Subcutaneous adipose tissue (tissue), 4 donors: ENCODE results near the gene EPN1. TPM values are rescaled to one million over a fixed set of nuclear protein-coding genes. Genes with fewer than 3 reads are reported as not detected.

Experiments used
- total RNA-seq, 4 donors: library from RNA; depleted of rRNA; stranded (reverse); fragments of >200 nt; gene quantifications; one replicate each; pipeline ENCODE4 v1.1.0, GENCODE V29; 2016
- TF ChIP-seq, protein P1 (sequence below): fragments of 450-650 bp; IDR thresholded peaks from one replicate; pipeline ENCODE4 v1.5.1; 2016; ENCODE audit warnings: low read depth, mild to moderate bottlenecking, control low read depth, antibody characterized with exemption, moderate library complexity

EPN1 gene
- total RNA-seq, 4 donors from 2014 or later = 27.6 to 118 (median 59.7) TPM

DNA sequence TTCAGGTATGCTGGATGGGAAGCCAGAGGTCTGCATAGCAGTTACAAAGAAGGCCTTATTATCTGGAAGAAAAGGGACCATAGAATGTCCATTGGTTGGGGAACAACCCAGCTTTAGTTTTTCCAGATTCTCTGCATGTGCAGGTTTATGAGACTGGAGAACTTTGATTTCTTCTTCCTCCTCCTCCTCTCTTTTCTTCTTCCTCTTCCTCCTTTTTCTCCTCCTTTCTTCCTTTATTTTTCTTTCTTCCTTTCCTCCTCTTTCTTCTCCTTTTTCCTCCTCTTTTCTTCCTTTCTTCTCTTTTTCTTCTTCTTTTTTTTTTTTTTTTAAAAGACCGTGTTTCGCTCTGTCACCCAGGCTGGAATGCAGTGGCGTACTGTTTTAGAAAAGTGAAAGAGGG lies 30.9 kb downstream of the EPN1 start:
- TF ChIP-seq, protein P1, sequence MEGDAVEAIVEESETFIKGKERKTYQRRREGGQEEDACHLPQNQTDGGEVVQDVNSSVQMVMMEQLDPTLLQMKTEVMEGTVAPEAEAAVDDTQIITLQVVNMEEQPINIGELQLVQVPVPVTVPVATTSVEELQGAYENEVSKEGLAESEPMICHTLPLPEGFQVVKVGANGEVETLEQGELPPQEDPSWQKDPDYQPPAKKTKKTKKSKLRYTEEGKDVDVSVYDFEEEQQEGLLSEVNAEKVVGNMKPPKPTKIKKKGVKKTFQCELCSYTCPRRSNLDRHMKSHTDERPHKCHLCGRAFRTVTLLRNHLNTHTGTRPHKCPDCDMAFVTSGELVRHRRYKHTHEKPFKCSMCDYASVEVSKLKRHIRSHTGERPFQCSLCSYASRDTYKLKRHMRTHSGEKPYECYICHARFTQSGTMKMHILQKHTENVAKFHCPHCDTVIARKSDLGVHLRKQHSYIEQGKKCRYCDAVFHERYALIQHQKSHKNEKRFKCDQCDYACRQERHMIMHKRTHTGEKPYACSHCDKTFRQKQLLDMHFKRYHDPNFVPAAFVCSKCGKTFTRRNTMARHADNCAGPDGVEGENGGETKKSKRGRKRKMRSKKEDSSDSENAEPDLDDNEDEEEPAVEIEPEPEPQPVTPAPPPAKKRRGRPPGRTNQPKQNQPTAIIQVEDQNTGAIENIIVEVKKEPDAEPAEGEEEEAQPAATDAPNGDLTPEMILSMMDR = no peak

GRCh38 chr19:55711719-55712118 lies 36.7 kb downstream of the EPN1 start:
- TF ChIP-seq, protein P1 = no peak

DNA sequence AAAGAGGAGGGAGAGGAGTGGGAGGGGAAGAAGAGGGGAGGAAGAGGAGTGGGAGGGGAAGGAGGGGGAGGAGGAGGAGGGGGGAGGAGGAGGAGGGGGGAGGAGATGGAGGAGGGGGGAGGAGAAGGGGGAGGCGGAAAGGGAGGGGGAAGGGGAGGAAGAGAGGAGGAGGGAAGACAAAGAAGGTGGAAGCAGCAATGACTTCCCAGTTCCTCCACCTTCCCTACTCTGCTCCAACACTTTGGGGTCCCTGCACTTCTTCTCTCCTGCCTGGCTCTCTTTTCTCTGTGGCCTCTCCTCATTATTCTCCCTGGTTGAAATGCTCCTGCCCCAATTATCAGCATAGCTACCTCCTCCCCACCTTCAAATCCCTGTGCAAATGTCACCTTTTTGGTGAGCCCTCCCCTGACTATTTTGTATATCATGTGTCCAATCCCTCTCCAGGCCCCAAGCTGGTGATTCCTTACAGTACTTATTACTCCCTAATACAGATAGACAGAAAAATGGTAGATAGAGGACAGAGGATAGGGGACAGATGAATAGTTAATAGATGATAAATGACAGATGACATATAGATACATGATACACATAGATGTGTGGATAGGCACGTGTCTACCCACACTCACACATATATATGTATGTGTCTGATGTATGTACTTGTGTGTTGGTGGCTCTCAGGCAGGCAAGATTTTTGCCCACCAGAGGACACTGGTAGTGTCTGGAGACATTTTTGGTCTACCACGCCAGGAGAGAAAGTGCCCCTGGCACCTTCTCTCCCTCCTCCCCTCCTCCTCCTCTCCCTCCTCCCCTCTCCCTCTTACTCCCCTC lies 38.0 kb downstream of the EPN1 start:
- TF ChIP-seq, protein P1 = no peak

- TF ChIP-seq, protein P1 = no peak
These were observed 41.5 kb downstream of the EPN1 start for GRCh38 chr19:55716531-55716930.

DNA sequence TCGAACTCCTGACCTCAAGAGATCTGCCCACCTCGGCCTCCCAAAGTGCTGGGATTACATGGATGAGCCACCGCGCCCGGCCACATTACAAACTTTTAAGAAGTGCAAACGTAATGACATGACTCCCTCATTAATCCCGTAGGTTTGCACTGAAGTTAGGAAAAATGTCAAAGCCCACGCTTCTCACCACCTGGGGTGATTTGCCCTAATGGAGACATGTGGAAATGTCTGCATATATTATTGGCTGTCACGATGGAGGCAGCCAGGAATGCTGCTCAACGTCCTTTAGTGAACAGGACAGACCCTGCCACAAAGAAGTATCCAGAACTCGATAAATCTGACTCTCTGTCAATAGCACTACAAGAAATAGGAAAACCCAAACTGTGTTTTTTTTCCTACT lies 42.2 kb downstream of the EPN1 start:
- TF ChIP-seq, protein P1 = no peak

DNA sequence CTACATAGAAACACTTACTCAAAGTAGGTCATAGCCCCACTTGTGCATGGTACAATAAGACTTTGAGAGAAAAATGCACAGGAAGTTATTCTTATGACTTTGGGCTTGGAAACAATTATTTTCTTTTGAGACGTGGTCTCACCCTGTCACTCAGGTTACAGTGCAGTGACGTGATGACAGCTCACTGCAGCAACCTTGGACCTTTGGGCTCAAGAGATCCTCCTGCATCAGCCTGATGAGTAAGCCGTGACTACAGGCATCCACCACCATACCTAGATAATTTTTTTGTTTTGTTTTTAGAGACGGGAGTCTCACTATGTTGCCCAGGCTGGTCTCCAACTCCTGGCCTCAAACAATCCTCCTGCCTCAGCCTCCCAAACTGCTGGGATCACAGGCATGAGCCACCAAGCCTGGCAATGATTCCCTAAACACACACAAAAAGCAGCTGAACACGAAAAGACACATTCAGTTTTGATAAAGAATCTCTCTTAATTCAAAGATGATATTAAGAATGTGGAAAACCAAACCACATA lies 45.3 kb downstream of the EPN1 start:
- TF ChIP-seq, protein P1 = no peak

- TF ChIP-seq, protein P1 = no peak
These were observed 45.8 kb downstream of the EPN1 start for GRCh38 chr19:55720801-55721200.
